ENCODE measurements around the gene SLC12A4.

GRCh38 chr16:67951485-67951884 is 17.0 kb downstream of the SLC12A4 start:
- TF ChIP-seq CTCF (IDR thresholded peaks at IDR 0.05): no peak
- no peak for TF ChIP-seq EZH2 (IDR thresholded peaks at IDR 0.05)
- TF ChIP-seq EZH2phosphoT487 (IDR thresholded peaks at IDR 0.05): no peak

Measured in neural progenitor cell (in vitro differentiated cells).